Stimulated activated naive CD8-positive, alpha-beta T cell treated with anti-CD3 and anti-CD28 coated beads, Interleukin-15, amount 100 ng/mL, for 72 hours (primary cell): ENCODE measurements around the gene MAP3K7.

Experiments
- ATAC-seq: fragments of 150-1000 bp; cut with Tn5 transposase; 2 replicates; pipeline ENCODE4 v1.10.0; 2021; ENCODE audit warnings: mild to moderate bottlenecking, moderate library complexity
- DNase-seq, 2 donors: peaks; one replicate each; pipeline ENCODE4 v3.0.0; 2021 to 2022
- H3K27ac Mint-ChIP-seq, 2 donors: one replicate each; pipeline ENCODE4 v1.8.0; 2022; ENCODE audit warnings: mild to moderate bottlenecking in 2 of 2, mixed read lengths in 2 of 2, moderate library complexity in 2 of 2
- H3K27me3 Mint-ChIP-seq: one replicate; pipeline ENCODE4 v1.8.0; 2022; ENCODE audit warnings: mixed read lengths
- H3K4me1 Mint-ChIP-seq: one replicate; pipeline ENCODE4 v1.8.0; 2022; ENCODE audit warnings: mild to moderate bottlenecking, mixed read lengths
- H3K4me3 Mint-ChIP-seq, 2 donors: one replicate each; pipeline ENCODE4 v1.8.0; 2022; ENCODE audit warnings: mild to moderate bottlenecking in 2 of 2, mixed read lengths in 2 of 2, moderate library complexity in 1 of 2
- H3K9me3 Mint-ChIP-seq, 2 donors: one replicate each; pipeline ENCODE4 v1.8.0; 2022; ENCODE audit warnings: mixed read lengths in 2 of 2

Gene MAP3K7

GRCh38 chr6:90466154-90466940, 120.5 kb downstream of the MAP3K7 start:
- no peaks in the 10 kb centered on the region for H3K27me3 Mint-ChIP-seq
- peaks cover 94% of the 10 kb centered on the region for H3K4me1 Mint-ChIP-seq
- DNase-seq (peak; percentile 64 to 69), ATAC-seq (peak; percentile 83)
- H3K27ac Mint-ChIP-seq = peak overlapping the region; percentile 83 to 87
- no peaks in the 10 kb centered on the region for H3K9me3 Mint-ChIP-seq
- H3K4me3 Mint-ChIP-seq = peak overlapping the region; percentile 63 to 75

GRCh38 chr6:90465686-90466085, 121.2 kb downstream of the MAP3K7 start:
- peak overlapping the region; percentile 63 to 75 for H3K4me3 Mint-ChIP-seq
- ATAC-seq (no peak), DNase-seq (no peak)
- peaks cover 94% of the 10 kb centered on the region for H3K4me1 Mint-ChIP-seq
- peak overlapping the region in 1 of 2 donors; percentile 87 for H3K27ac Mint-ChIP-seq
- no peaks in the 10 kb centered on the region for H3K27me3 Mint-ChIP-seq
- H3K9me3 Mint-ChIP-seq = no peaks in the 10 kb centered on the region

GRCh38 chr6:90464507-90464906, 122.4 kb downstream of the MAP3K7 start:
- ATAC-seq (no peak), DNase-seq (no peak)
- H3K4me3 Mint-ChIP-seq = peak overlapping the region; percentile 59 to 69
- peak overlapping the region in 1 of 2 donors; percentile 75 for H3K27ac Mint-ChIP-seq
- no peaks in the 10 kb centered on the region for H3K27me3 Mint-ChIP-seq
- no peaks in the 10 kb centered on the region for H3K9me3 Mint-ChIP-seq
- peaks cover 99% of the 10 kb centered on the region for H3K4me1 Mint-ChIP-seq

- DNase-seq (peak in 1 of 2 donors; percentile 40), ATAC-seq (peak; percentile 56)
- no peaks in the 10 kb centered on the region for H3K27me3 Mint-ChIP-seq
- H3K4me1 Mint-ChIP-seq = peaks cover 99% of the 10 kb centered on the region
- H3K4me3 Mint-ChIP-seq = peak overlapping the region; percentile 69 to 77
- H3K9me3 Mint-ChIP-seq = no peaks in the 10 kb centered on the region
- peak overlapping the region; percentile 83 to 96 for H3K27ac Mint-ChIP-seq
Observed at GRCh38 chr6:90463874-90464273, 123.0 kb downstream of the MAP3K7 start.
